Measurements from ENCODE around the gene MAML3. TPM values are rescaled to one million over a fixed set of nuclear protein-coding genes. Genes with fewer than 3 reads are reported as not detected.

Gene MAML3
- total RNA-seq, 1 donor from 2014 or later: 5.8 TPM

GRCh38 chr4:139901531-139902320, 252.3 kb downstream of the MAML3 start:
- DNase-seq (ENCODE audit: low spot score): peak; percentile 60

- DNase-seq (ENCODE audit: low spot score): no peak
Measured at GRCh38 chr4:139900964-139901376, 253.0 kb downstream of the MAML3 start.

- no peak for DNase-seq (ENCODE audit: low spot score)
Measured at GRCh38 chr4:139899346-139899745, 254.6 kb downstream of the MAML3 start.

GRCh38 chr4:139898293-139898692, 255.7 kb downstream of the MAML3 start:
- no peak for DNase-seq (ENCODE audit: low spot score)

DNA sequence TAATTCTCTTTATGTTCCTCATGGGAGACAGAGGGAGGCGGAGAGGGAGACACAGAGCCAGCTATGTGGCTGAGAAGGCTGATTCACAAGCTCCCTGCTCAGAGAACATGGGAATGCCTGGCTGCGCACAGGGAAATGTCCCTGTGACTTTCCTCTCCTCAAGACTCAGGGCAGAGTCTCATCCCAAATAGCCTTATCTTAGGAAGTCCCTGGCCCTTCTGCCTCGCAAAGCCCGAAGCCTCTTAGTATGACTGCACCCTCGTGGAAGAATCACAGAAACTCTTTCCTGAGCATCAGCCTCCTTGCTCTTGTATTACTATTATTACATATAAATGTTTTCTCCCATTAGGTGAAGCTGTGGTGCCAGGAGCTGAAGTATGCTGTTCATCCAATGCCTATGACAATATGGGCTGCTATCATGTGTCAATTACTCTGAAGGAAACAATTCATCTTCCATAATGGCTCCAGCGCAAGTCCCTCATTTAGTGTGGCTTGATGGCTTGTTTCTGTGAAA, 257.8 kb downstream of the MAML3 start:
- DNase-seq (ENCODE audit: low spot score): no peak

GRCh38 chr4:139893801-139894200, 260.2 kb downstream of the MAML3 start:
- no peak for DNase-seq (ENCODE audit: low spot score)

DNA sequence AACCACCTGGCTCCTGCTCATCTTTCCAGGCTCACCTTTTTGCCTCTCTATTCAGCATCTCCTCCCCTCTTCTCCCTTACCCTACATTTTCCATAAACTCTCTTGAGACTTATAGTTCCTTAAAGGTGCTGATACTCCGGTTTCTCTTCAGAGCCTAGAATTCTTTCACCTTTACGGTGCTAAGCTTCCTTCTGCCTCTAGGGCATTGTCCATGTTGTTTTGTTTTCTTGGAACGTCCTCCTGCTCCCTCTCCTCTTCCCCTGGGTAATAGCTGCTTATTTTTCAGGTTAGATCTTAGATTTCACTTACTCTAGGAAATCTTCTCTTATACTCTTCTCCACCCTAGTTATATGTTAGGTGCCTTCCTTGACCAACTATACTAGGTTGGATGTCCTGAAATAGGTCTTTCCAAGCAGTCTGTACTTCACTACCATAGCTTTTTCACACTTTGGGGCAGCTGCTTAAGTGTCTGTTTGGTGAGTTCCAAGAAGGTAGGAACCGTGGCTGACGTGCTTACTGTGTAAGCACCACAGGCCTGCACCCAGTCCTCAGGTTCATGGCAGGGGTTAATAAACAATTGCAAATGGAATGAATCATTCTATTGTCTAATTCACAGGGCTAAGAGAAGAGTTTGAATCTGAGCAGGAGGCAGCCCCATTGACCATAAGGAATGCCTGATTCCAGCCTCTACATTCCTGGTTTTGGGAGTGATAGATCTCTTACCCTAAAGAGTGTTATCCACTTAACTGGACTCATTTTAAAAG, 260.8 kb downstream of the MAML3 start:
- no peak for DNase-seq (ENCODE audit: low spot score)

GRCh38 chr4:139890816-139891215, 263.2 kb downstream of the MAML3 start:
- no peak for DNase-seq (ENCODE audit: low spot score)

- no peak for DNase-seq (ENCODE audit: low spot score)
Measured at GRCh38 chr4:139889901-139890300, 264.1 kb downstream of the MAML3 start.

DNA sequence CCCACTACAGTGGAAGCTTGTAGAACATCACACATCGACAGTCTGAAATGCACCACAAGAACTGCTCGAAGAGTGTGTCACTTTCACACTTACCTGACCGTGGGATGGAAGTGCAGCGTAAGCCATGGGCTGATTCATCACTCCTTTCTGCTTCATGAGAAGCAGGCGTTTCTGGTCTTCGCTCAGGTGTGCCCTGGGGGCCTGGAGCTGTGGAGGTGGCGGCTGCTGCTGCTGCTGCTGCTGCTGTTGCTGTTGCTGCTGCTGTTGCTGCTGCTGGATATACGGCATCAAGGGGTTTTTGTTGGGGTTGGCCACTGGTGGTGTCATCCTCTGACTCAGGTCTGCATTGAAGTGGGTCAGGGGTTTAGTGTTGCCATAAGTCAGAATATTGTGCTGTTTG, 264.7 kb downstream of the MAML3 start:
- no peak for DNase-seq (ENCODE audit: low spot score)

DNA sequence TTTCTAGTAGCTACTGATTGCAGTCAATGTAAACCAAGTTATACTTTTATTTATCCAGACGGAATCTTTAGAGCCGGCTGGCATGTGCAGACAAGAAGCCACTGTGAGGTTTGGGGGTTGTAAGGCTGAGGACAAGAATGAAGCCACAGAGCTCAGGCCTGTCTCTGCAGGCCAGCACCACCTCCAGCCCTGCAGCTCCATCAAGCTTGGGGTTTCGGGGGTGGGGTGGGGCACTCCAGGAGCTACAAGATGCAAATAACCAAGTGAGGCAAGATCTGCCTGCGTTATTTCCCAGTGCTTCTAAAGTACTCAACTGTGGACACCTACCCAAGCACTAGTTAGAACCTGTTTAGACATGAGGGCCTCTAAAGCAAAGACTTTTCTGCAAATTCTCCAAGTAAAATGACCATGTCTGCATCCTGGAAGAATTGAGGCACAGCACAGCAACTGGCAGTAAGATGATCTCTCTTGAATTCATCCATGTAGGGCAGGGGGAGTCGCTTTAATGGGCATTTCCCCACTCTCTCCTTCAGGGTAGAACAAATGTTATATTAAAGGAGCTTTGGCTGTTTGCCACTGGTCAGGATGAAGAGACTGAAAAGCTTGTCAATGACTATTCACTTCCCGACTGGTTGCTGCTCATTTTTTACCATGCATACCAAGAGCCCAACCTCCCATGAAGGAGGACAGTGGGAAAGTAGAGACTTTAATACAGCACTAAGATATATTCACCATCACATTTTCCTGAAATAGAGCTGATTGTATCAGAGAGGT, 265.8 kb downstream of the MAML3 start:
- DNase-seq (ENCODE audit: low spot score): peak; percentile 74

DNA sequence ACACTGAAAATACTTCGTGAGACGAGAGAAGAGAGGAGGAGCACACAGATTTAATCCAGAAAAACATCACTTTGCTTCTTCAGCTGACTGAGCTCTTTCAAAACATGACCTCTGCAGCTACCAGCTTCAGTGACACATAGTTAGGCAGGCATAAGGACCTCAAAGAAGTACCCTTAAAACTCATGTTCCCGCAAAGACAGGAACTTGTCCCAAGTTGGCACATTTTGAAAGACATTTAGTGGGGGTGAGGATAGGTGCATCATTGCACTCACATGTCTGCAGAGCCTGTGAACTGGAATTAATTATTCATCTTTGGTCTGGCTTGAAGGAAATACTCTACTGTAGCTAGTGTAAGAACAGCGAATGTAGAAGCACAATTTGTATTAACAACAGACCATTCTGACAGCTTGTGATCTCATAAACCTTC, 266.6 kb downstream of the MAML3 start:
- peak; percentile 39 for DNase-seq (ENCODE audit: low spot score)

DNA sequence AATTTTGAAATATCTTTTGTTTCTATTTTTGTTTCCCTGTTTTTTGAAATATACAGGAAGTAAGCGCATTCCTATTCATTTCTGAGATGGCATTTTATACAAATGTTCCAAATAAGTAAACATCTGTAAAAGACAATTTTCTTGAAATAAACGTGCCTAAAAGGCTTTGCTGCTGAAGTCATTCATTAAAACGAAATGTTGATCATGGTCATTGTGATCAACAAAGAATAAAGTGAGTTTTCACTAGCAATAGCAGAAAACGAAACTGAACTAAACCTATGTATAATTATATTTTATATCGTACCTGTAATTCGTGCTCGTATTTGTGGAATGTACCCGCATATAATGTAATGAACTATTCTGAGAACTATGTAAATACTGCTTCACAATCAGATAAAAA, 267.2 kb downstream of the MAML3 start:
- DNase-seq (ENCODE audit: low spot score): no peak

DNA sequence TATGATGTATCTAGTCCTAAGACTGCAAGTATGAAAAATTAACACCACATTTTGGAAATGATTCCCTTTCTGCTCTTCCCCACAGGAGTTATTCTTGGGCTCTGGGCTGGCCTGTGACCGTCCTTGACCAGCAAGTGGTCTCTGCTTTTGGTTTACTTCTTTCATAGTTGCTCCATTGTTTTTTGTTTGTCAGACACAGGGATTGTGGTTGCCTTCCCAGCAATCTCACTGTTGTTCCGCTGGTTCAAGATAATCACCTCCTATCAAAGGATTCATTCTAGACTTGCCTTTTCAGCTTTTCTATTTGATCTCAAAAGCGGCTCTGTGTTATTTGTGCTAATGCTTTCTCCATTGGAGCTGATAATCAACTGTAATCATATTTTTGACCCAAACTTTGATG, 269.5 kb downstream of the MAML3 start:
- DNase-seq (ENCODE audit: low spot score): peak; percentile 37

DNA sequence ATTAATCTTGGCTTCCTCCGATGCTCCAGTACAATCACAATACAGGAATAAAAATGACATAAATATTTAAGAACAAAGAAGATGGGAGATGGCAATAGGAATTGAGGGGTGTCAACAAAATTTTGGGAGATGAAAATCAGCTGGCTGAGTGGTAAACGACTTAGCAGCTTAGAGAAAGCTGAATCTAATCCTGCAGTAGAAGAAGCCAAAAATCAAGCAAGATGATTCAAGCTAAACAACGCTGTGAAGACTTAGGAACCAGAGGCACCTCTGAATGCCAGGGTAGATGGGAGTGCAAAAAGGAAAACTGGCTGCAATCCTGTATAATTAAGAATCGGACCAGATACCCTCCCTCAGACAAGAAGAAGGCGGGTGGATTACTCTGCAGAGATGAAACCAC, 273.1 kb downstream of the MAML3 start:
- DNase-seq (ENCODE audit: low spot score): peak; percentile 67

- no peak for DNase-seq (ENCODE audit: low spot score)
Measured at GRCh38 chr4:139878050-139878449, 275.9 kb downstream of the MAML3 start.

DNA sequence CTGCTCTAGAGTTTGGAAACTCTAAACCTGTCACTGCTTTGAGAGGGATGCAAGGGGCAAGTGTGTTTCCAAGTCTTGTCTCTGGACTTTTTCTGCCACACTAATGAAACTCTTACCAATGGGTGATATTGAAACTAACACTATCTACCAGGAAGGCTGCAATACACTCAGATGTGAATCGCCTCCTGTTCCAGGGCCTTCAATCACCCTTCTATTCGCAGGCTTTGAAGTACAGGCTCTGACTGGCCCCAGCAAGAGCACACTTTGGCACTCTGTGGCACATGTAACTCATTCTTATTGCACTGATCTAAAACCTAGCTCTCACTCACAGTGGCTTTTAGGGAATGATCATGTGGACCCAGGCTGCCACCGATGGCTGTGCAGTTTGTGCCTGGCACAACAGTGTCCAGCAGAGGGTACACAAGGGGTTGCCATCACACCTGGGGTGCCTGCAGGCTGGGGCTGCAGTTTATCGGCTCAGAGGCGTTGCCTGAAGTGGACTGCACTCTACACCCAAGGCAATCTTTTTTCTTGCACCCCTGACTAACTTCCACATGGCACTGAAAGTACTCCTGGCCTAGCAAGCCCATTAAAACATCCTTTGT, 277.5 kb downstream of the MAML3 start:
- DNase-seq (ENCODE audit: low spot score): peak; percentile 44

DNA sequence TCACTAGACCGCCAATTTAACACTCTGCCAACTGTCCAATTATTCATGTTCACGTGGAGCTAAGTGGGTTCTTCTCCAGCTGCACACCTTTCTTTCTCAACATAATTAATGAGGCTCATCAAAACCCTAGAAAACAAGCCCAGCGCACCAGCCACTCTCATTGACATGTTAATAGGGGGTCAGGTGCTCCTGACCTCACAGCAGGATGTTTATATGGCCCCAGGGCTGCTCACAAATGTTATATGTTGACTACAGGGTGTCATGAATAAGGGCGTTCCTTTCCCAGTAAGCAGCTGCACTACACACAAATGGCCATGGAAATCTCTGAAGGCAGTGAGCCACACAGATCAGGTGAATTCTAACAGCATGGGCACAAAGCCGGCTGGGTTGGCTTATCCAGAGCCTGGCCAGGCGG, 278.6 kb downstream of the MAML3 start:
- no peak for DNase-seq (ENCODE audit: low spot score)

DNA sequence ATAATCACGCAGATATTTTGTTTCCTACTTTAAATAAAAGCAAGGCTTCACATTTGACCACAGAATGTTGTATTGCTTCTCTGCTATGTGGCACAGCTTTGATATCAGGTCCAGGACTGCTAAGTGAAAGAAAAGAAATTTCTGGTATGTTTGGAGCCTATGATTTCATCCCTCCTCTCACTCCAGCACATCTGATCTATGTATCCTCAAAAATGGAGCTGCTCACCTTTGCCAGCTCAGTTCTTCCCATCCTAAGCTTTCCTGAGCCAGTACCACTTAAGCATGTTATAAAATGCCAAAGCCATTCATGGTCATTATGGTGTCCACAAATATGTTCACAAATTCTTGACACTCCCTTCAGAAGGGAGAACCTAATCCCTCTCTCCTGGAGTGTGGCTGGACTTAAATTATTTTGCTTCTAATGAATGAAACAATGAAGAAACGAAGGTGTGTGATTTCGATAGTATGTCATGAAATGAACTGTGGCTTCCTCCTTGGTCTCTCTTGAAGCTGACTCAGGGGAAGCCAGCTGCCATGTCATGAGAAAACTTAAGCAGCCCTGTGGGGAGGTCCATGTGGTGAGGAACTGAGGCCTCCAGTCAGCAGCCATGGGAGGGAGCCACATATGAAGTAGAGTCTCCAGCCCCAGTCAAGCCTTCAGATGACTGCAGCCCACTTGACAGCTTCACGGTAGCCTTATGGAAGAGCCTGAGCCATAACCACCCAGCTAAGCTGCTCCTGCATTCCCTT, 280.7 kb downstream of the MAML3 start:
- DNase-seq (ENCODE audit: low spot score): no peak

GRCh38 chr4:139872274-139872673, 281.7 kb downstream of the MAML3 start:
- DNase-seq (ENCODE audit: low spot score): peak; percentile 77

- DNase-seq (ENCODE audit: low spot score): no peak
Measured at GRCh38 chr4:139869810-139870209, 284.2 kb downstream of the MAML3 start.
